CD4-positive, alpha-beta T cell (primary cell): Measurements from ENCODE around the gene ANKRD9. TPM values are rescaled to one million over a fixed set of nuclear protein-coding genes. Genes with fewer than 3 reads are reported as not detected.
"Not testable (repeated sequence)": the region's sequence is repeated elsewhere in the genome, so short reads cannot be mapped to it uniquely, and the experiment has no call there.

Experiments
- ATAC-seq: fragments of 200-7000 bp; cut with Tn5 transposase; one replicate; pipeline ENCODE4 v1.10.0; 2022; ENCODE audit warnings: mild to moderate bottlenecking; ENCODE audit not compliant: poor library complexity
- CTCF ChIA-PET: fragments of 350-600 bp; sonication (Branson Sonifier 250); formaldehyde crosslinking; loops from one replicate; lab custom pipeline; 2021; ENCODE audit warnings: antibody characterized with exemption, inconsistent platforms; lab: Charles Lee
- POLR2A ChIA-PET: fragments of 350-600 bp; sonication (Branson Sonifier 250); formaldehyde crosslinking; loops from one replicate; lab custom pipeline; 2021; ENCODE audit warnings: antibody characterized with exemption, inconsistent platforms; lab: Charles Lee
- DNase-seq, 14 experiments: peaks; one replicate each; pipeline ENCODE4 v3.0.0-alpha.2; 2013 to 2020; ENCODE audit warnings: mixed read lengths in 2 of 14
- H3K27ac ChIP-seq, 2 donors: one replicate each; pipeline versions ENCODE4 v1.5.1 to v1.7.0; 2013; ENCODE audit warnings: low read length in 2 of 2, low read depth in 1 of 2, mild to moderate bottlenecking in 1 of 2
- H3K27me3 ChIP-seq, 2 experiments: 1 replicate in 1 of 2; 2 replicates in 1 of 2; pipeline versions ENCODE4 v1.6.1 to v1.7.0; 2013; ENCODE audit warnings: low read length in 2 of 2, control low read depth in 1 of 2, mild to moderate bottlenecking in 1 of 2, moderate library complexity in 1 of 2; ENCODE audit not compliant: insufficient read depth in 2 of 2, control insufficient read depth in 1 of 2
- H3K36me3 ChIP-seq: one replicate; pipeline ENCODE4 v1.6.1; 2013; ENCODE audit warnings: low read length, control low read depth; ENCODE audit not compliant: insufficient read depth
- H3K4me1 ChIP-seq: one replicate; pipeline ENCODE4 v1.6.1; 2013; ENCODE audit warnings: low read length, control low read depth; ENCODE audit not compliant: insufficient read depth
- H3K4me3 ChIP-seq: one replicate; pipeline ENCODE4 v1.5.1; 2013; ENCODE audit warnings: mild to moderate bottlenecking, low read length, moderate library complexity
- H3K9me3 ChIP-seq, 2 experiments: 1 replicate in 1 of 2; 2 replicates in 1 of 2; pipeline versions ENCODE4 v1.6.1 to v1.7.0; 2013; ENCODE audit warnings: low read length in 2 of 2, mild to moderate bottlenecking in 2 of 2, control low read depth in 1 of 2, moderate library complexity in 1 of 2; ENCODE audit not compliant: control insufficient read depth in 1 of 2, insufficient read depth in 1 of 2
- H3K27ac Mint-ChIP-seq: one replicate; pipeline ENCODE4 v1.8.0; 2020; ENCODE audit warnings: mixed read lengths
- H3K27me3 Mint-ChIP-seq: one replicate; pipeline ENCODE4 v1.8.0; 2021; ENCODE audit warnings: mixed read lengths
- H3K36me3 Mint-ChIP-seq: one replicate; pipeline ENCODE4 v1.8.0; 2021; ENCODE audit warnings: low read depth, mixed read lengths
- H3K4me1 Mint-ChIP-seq: one replicate; pipeline ENCODE4 v1.8.0; 2021; ENCODE audit warnings: low read depth, mixed read lengths
- H3K4me3 Mint-ChIP-seq: one replicate; pipeline ENCODE4 v1.8.0; 2020; ENCODE audit warnings: mild to moderate bottlenecking, mixed read lengths
- H3K9me3 Mint-ChIP-seq: one replicate; pipeline ENCODE4 v1.8.0; 2020; ENCODE audit warnings: mixed read lengths
- intact Hi-C, 2 experiments: fragments of 100-400 bp; cut with DNase I in 1 of 2; cut with micrococcal nuclease in 1 of 2; formaldehyde crosslinking; loops; one replicate each; pipeline versions ENCODE4 v1.15.1 to v1.9.0; 2023 to 2025; cut with DNase I, micrococcal nuclease
- total RNA-seq, 174 experiments: library from RNA in 2 of 174; stranded (reverse) in 2 of 174; gene quantifications; one replicate each; pipeline ENCODE4 v1.2.3 and lab custom pipeline; 2021 to 2026
- TF ChIP-seq, protein P1 (sequence below): fragments of 200-600 bp; IDR thresholded peaks from one replicate; pipeline ENCODE4 v1.8.0; 2022; ENCODE audit warnings: antibody characterized with exemption, mild to moderate bottlenecking

ANKRD9 gene
- total RNA-seq, 2 experiments from 2014 or later = 4.4 to 5.5 TPM

DNA sequence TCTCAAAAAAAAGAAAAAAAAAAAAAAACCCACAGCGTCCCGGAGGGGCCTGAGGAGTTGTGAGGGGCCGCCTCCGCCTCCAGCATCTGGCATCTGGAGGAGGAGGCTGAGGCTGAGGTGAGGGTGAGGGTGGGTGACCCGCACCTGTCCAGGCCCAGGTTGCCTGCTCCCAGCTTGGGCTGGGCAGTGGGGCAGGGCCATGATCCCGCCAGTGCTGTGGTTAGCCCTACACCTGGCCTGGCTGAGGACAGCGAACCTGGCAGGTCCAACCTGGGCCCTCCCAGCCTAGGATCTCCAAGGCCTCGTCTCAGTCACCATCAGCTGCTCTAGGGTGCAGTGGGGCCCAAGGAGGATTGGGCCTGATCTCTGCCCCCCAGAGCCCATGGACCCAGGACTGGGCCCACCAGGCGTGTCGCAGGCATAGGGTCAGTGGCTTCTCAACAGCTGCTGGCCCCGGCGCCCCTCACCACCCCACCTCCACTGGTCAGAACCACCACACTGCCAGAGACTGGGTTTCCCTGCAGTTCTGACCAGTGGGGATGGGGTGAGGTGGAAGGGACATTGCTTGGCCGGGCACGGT lies 46.6 kb upstream of the ANKRD9 start:
- H3K4me3 Mint-ChIP-seq = peak overlapping the region; percentile 67
- H3K36me3 Mint-ChIP-seq = no peaks in the 10 kb centered on the region
- H3K27ac ChIP-seq = no peak overlapping the region
- H3K4me3 ChIP-seq = no peak overlapping the region
- H3K36me3 ChIP-seq = no peaks in the 10 kb centered on the region
- H3K27ac Mint-ChIP-seq = no peak overlapping the region
- H3K4me1 Mint-ChIP-seq = no peaks in the 10 kb centered on the region
- DNase-seq (no peak), ATAC-seq (no peak)
- peaks cover 16% of the 10 kb centered on the region for H3K4me1 ChIP-seq
- H3K27me3 Mint-ChIP-seq = no peaks in the 10 kb centered on the region
- H3K9me3 ChIP-seq = no peaks in the 10 kb centered on the region
- ChIA-PET POLR2A (interaction anchor here (0.7 kb wide), 1 partner anchor 321 kb away, joined by 3 read pairs; no protein-coding TSS in a partner anchor), CTCF (no interaction called here)
- TF ChIP-seq, protein P1, sequence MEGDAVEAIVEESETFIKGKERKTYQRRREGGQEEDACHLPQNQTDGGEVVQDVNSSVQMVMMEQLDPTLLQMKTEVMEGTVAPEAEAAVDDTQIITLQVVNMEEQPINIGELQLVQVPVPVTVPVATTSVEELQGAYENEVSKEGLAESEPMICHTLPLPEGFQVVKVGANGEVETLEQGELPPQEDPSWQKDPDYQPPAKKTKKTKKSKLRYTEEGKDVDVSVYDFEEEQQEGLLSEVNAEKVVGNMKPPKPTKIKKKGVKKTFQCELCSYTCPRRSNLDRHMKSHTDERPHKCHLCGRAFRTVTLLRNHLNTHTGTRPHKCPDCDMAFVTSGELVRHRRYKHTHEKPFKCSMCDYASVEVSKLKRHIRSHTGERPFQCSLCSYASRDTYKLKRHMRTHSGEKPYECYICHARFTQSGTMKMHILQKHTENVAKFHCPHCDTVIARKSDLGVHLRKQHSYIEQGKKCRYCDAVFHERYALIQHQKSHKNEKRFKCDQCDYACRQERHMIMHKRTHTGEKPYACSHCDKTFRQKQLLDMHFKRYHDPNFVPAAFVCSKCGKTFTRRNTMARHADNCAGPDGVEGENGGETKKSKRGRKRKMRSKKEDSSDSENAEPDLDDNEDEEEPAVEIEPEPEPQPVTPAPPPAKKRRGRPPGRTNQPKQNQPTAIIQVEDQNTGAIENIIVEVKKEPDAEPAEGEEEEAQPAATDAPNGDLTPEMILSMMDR = no peak
- no peaks in the 10 kb centered on the region for H3K9me3 Mint-ChIP-seq
- intact Hi-C loops = no loop called here
- H3K27me3 ChIP-seq = no peaks in the 10 kb centered on the region

DNA sequence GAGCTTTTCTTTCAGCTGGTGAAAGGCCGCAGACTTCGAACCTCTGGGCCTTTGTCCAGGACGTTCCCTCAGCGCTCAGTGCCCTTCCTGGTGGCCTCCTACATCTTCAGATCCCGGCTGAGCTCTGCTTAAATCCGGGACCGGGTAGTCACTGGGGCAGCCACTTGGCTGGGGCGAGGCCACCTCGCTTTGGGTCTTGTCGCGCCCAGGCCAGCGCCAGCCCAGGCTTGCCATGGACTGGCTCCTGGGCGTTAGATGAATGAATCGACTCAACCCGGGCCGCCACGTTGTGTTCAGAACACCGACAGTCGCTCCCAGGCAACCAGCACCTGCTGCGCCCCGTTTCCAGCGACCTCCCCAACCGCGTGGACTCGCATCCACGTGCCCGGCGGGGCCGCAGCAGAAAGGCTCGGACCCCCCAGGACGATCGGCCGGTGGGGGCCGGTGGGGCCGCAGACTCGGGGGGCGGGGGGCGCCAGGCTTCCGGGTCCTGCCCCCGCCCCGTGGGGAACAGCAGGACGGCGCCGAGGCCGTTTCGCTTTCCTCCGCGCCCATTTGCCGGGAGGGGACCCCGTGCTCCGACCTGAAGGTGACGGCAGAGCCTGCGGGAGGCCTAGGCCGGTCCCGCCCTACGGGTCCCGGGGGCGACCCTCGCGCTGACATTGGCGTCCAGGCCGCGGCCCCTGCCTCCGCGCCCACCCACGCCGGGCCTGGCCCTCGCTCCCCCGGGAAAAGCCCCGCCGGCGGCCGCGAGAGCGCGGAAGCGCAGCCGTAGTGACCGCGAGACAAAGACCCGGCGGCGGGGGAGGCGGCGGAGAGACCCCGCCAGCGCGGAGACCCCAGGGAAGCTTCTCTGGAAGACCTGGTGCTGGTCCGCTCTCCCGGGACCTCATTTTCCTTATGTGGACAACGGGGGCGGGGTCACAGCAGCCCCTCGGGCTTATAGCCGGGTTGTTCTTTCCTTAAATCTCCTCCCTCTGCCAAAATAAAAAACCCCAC lies 45.5 kb upstream of the ANKRD9 start:
- Histone ChIP-seq H3K4me3 (peak overlapping the region; percentile 66), H3K36me3 (no peaks in the 10 kb centered on the region), H3K9me3 (no peaks in the 10 kb centered on the region), H3K27ac (peak overlapping the region; percentile 56 to 66), H3K4me1 (peaks cover 16% of the 10 kb centered on the region), H3K27me3 (no peaks in the 10 kb centered on the region)
- intact Hi-C loops = no loop called here
- H3K27ac Mint-ChIP-seq = no peak overlapping the region
- no peaks in the 10 kb centered on the region for H3K9me3 Mint-ChIP-seq
- ATAC-seq (peak; percentile 95), DNase-seq (peak; percentile 24 to 77 (median 46))
- CTCF ChIA-PET = no interaction called here
- H3K4me3 Mint-ChIP-seq = peak overlapping the region; percentile 78
- POLR2A ChIA-PET = no interaction called here
- H3K36me3 Mint-ChIP-seq = no peaks in the 10 kb centered on the region
- H3K4me1 Mint-ChIP-seq = no peaks in the 10 kb centered on the region
- TF ChIP-seq, protein P1 = no peak
- peaks cover 9% of the 10 kb centered on the region for H3K27me3 Mint-ChIP-seq

DNA sequence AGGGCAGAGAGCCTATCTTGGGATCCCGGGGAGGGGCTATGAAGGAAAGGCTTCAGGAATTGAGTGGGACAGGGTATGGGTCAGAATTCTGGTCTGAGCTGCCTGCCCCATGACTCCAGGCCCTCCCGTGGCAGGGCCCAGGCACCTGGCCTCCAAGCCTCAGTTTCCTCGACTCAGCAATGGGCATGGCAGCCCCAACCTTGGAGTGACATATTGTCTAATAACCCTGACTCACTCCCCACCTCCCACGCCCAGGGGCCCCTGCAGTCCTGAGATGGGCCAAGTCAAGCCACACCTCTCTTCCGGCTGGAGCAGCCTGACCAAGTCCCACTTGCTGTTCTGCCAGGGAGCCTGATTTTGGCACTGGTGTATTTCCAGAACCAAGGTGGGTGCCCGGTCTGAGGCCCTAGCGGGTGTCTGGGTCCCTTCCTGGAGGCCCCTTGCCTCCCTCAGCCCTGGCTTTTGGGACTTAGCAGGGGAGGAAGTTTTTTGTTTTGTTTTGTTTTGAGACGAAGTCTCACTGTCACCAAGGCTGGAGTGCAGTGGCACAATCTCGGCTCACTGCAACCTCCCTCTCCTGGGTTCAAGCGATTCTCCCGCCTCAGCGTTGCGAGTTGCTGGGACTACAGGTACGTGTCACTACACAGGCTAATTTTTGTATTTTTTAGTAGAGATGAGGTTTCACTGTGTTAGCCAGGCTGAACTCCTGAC lies 42.6 kb upstream of the ANKRD9 start:
- ChIA-PET POLR2A (no interaction called here), CTCF (no interaction called here)
- TF ChIP-seq, protein P1 = no peak
- no peak overlapping the region for H3K27ac Mint-ChIP-seq
- no peaks in the 10 kb centered on the region for H3K4me1 Mint-ChIP-seq
- Histone ChIP-seq H3K27me3 (peaks cover under 1 to 3% of the 10 kb centered on the region in 2 experiments), H3K36me3 (no peaks in the 10 kb centered on the region), H3K4me3 (no peak overlapping the region), H3K4me1 (peaks cover 16% of the 10 kb centered on the region), H3K27ac (no peak overlapping the region), H3K9me3 (no peaks in the 10 kb centered on the region)
- ATAC-seq (no peak), DNase-seq (no peak)
- H3K27me3 Mint-ChIP-seq = peaks cover 30% of the 10 kb centered on the region
- intact Hi-C loops = no loop called here
- no peak overlapping the region for H3K4me3 Mint-ChIP-seq
- no peaks in the 10 kb centered on the region for H3K9me3 Mint-ChIP-seq
- H3K36me3 Mint-ChIP-seq = no peaks in the 10 kb centered on the region

DNA sequence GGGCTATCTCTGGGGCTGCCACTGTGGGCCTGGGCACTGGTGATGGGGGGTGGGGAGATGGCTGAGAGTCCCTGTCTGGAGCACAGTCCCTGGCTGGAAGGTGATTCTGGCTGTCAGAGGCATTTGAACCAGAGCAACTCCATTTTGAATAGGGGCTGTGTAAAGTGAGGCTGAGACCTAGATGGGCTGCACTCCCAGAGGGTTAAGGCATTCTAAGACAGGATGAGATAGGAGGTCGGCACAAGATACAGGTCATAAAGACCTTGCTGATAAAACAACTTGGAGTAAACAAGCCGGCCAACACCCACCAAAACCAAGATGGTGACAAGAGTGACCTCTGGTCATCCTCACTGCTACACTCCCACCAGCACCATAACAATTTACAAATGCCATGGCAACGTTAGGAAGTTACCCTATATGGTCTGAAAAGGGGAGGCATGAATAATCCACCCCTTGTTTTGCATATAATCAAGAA lies 41.4 kb upstream of the ANKRD9 start:
- H3K27ac ChIP-seq, POLR2A ChIA-PET, H3K4me1 Mint-ChIP-seq, H3K9me3 ChIP-seq, H3K4me3 ChIP-seq, DNase-seq, CTCF ChIA-PET, H3K27me3 ChIP-seq, intact Hi-C loops, H3K36me3 Mint-ChIP-seq, H3K36me3 ChIP-seq, ATAC-seq, H3K4me3 Mint-ChIP-seq, H3K9me3 Mint-ChIP-seq, H3K27ac Mint-ChIP-seq: not testable (repeated sequence)
- peaks cover 35% of the 10 kb centered on the region for H3K27me3 Mint-ChIP-seq
- H3K4me1 ChIP-seq = peaks cover 12% of the 10 kb centered on the region
